ENCODE results near the gene PLXDC2. TPM values are rescaled to one million over a fixed set of nuclear protein-coding genes. Genes with fewer than 3 reads are reported as not detected.

PLXDC2 gene
- total RNA-seq, 1 experiment from 2014 or later: not detected

DNA sequence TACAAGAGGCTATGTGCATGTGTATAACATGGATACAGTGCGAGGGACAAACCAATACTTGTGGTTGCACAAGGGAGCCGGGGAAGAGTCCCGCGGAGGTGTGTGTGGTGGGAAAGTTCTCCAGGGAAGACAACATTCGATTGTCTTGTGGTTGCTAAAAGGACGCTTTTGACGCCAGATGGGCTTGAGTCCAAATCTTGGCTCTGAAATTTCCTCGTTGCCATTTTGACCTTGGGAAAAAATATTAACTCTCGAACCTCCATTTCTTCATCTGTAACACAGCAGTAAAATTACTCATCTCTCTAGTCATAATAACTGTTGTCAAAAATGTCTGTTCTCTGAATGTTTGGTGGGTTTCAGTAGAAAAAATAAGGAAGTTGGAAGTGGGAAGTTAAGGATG lies 16.5 kb downstream of the PLXDC2 start:
- no peak for DNase-seq
- Histone ChIP-seq H3K9ac (ENCODE audit: low read length) (no peak overlapping the region), H3K27ac (ENCODE audit: low read length) (no peak overlapping the region), H2AFZ (ENCODE audit: low read length) (no peak overlapping the region), H3K4me3 (ENCODE audit: low read length) (no peak overlapping the region), H3K9me2 (replicated peaks; ENCODE audit: low read length) (no peaks in the 10 kb centered on the region), H3K79me2 (ENCODE audit: low read length) (no peaks in the 10 kb centered on the region), H3F3A (ENCODE audit: low read length, unreplicated experiment) (no peaks in the 10 kb centered on the region), H3K4me1 (ENCODE audit: insufficient read depth, low read length) (no peaks in the 10 kb centered on the region), H4K20me1 (ENCODE audit: low read length) (no peaks in the 10 kb centered on the region), H3K36me3 (ENCODE audit: low read depth, low read length) (no peaks in the 10 kb centered on the region), H3K27me3 (ENCODE audit: low read length) (no peaks in the 10 kb centered on the region), H3K4me2 (ENCODE audit: low read length) (no peak overlapping the region), H3K9me3 (ENCODE audit: low read length) (no peaks in the 10 kb centered on the region)
- no TSS peak for BruUV-seq (replicated peaks)
- intact Hi-C loops (cut with micrococcal nuclease): no loop called here
- CTCF ChIA-PET: no interaction called here
- ATAC-seq: no peak
- POLR2A ChIA-PET (ENCODE audit: unreplicated experiment): no interaction called here
- no peak for TF ChIP-seq EZH2 (IDR thresholded peaks at IDR 0.05; ENCODE audit: low read length, unreplicated experiment)
- TF ChIP-seq EZH2phosphoT487 (IDR thresholded peaks at IDR 0.05; ENCODE audit: borderline replicate concordance, low read length): no peak
- TF ChIP-seq, protein P1, sequence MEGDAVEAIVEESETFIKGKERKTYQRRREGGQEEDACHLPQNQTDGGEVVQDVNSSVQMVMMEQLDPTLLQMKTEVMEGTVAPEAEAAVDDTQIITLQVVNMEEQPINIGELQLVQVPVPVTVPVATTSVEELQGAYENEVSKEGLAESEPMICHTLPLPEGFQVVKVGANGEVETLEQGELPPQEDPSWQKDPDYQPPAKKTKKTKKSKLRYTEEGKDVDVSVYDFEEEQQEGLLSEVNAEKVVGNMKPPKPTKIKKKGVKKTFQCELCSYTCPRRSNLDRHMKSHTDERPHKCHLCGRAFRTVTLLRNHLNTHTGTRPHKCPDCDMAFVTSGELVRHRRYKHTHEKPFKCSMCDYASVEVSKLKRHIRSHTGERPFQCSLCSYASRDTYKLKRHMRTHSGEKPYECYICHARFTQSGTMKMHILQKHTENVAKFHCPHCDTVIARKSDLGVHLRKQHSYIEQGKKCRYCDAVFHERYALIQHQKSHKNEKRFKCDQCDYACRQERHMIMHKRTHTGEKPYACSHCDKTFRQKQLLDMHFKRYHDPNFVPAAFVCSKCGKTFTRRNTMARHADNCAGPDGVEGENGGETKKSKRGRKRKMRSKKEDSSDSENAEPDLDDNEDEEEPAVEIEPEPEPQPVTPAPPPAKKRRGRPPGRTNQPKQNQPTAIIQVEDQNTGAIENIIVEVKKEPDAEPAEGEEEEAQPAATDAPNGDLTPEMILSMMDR (conservative IDR thresholded peaks at IDR 0.05; ENCODE audit: low read depth, low read length): no peak

DNA sequence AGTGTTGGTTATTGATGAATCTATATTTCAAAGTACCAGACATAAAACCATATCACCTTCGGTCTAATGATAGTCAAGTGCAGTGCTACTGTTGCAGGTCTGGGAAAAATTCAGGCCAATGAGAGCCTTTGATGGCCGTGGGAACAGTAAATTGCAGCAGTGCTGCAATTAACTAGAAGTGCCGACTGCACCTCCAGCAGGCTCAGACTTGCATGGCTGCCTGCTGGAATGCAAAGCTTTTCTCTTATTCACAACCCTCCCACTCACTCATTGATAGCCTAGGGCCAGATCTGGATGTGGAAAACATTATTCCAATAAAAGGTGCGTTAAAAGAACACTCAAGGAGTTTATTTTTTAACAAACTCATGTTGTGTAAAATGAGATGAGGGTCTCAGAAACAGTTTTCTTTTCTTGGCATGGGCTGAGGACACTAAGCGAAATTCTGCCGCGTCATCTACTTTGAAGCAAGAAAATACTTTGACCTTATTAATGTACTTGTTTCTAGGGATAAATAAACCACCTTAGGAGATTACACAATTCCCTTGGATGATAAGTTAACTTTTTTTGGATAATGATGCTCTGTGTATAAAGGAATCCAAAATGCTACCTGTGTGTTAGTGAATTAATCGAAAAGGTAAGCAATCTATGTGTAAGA lies 17.1 kb downstream of the PLXDC2 start:
- BruUV-seq (replicated peaks): no TSS peak

DNA sequence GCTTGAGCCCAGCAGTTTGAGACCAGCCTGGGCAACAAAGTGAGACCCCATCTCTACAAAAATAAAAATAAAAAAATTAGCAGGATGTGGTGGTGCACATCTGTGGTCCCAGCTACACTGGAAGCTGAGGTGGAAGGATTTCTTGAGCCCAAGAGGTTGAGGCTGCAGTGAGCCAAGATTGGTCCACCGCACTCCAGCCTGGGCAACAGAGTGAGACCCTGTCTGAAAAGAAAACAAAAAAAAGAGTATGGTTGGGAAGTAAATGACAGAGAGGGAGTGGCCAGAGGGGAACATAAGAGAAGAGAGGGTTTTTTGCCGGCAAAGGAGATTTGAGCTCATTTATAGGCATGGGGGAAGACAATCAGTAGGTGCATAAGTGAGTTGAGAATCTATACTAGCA lies 19.7 kb downstream of the PLXDC2 start:
- Histone ChIP-seq H3K27ac (ENCODE audit: low read length) (no peak overlapping the region), H2AFZ (ENCODE audit: low read length) (no peak overlapping the region), H3K9me2 (replicated peaks; ENCODE audit: low read length) (no peaks in the 10 kb centered on the region), H3K4me3 (ENCODE audit: low read length) (no peak overlapping the region), H3K9ac (ENCODE audit: low read length) (no peak overlapping the region), H3K79me2 (ENCODE audit: low read length) (no peaks in the 10 kb centered on the region), H3K36me3 (ENCODE audit: low read depth, low read length) (no peaks in the 10 kb centered on the region), H3K9me3 (ENCODE audit: low read length) (no peaks in the 10 kb centered on the region), H3K4me1 (ENCODE audit: insufficient read depth, low read length) (no peaks in the 10 kb centered on the region), H3K27me3 (ENCODE audit: low read length) (no peaks in the 10 kb centered on the region), H4K20me1 (ENCODE audit: low read length) (no peaks in the 10 kb centered on the region), H3K4me2 (ENCODE audit: low read length) (no peak overlapping the region), H3F3A (ENCODE audit: low read length, unreplicated experiment) (no peaks in the 10 kb centered on the region)
- no TSS peak for BruUV-seq (replicated peaks)
- no peak for DNase-seq
- ATAC-seq: no peak
- intact Hi-C loops (cut with micrococcal nuclease): no loop called here
- POLR2A ChIA-PET (ENCODE audit: unreplicated experiment): no interaction called here
- TF ChIP-seq, protein P1 (conservative IDR thresholded peaks at IDR 0.05; ENCODE audit: low read depth, low read length): no peak
- TF ChIP-seq EZH2 (IDR thresholded peaks at IDR 0.05; ENCODE audit: low read length, unreplicated experiment): no peak
- no peak for TF ChIP-seq EZH2phosphoT487 (IDR thresholded peaks at IDR 0.05; ENCODE audit: borderline replicate concordance, low read length)
- CTCF ChIA-PET: no interaction called here

More for the DNA sequence above, 17.1 kb downstream of the PLXDC2 start:
- no peaks in the 10 kb centered on the region for H4K20me1 ChIP-seq (ENCODE audit: low read length)
- ChIA-PET POLR2A (ENCODE audit: unreplicated experiment) (no interaction called here), CTCF (no interaction called here)
- DNase-seq (no peak), ATAC-seq (no peak)
- no peaks in the 10 kb centered on the region for H3K79me2 ChIP-seq (ENCODE audit: low read length)
- no peak overlapping the region for H3K4me2 ChIP-seq (ENCODE audit: low read length)
- H3K9me3 ChIP-seq (ENCODE audit: low read length): no peaks in the 10 kb centered on the region
- no peaks in the 10 kb centered on the region for H3K36me3 ChIP-seq (ENCODE audit: low read depth, low read length)
- no peak overlapping the region for H3K9ac ChIP-seq (ENCODE audit: low read length)
- no peaks in the 10 kb centered on the region for H3K9me2 ChIP-seq (replicated peaks; ENCODE audit: low read length)
- no peaks in the 10 kb centered on the region for H3F3A ChIP-seq (ENCODE audit: low read length, unreplicated experiment)
- TF ChIP-seq EZH2 (IDR thresholded peaks at IDR 0.05; ENCODE audit: low read length, unreplicated experiment): no peak
- no peak for TF ChIP-seq EZH2phosphoT487 (IDR thresholded peaks at IDR 0.05; ENCODE audit: borderline replicate concordance, low read length)
- TF ChIP-seq, protein P1 (conservative IDR thresholded peaks at IDR 0.05; ENCODE audit: low read depth, low read length): no peak
- no peak overlapping the region for H3K4me3 ChIP-seq (ENCODE audit: low read length)
- H3K4me1 ChIP-seq (ENCODE audit: insufficient read depth, low read length): no peaks in the 10 kb centered on the region
- H3K27me3 ChIP-seq (ENCODE audit: low read length): no peaks in the 10 kb centered on the region
- no peak overlapping the region for H2AFZ ChIP-seq (ENCODE audit: low read length)
- H3K27ac ChIP-seq (ENCODE audit: low read length): no peak overlapping the region
- intact Hi-C loops (cut with micrococcal nuclease): no loop called here
